ENCODE data around the gene SLN. TPM values are rescaled to one million over a fixed set of nuclear protein-coding genes. Genes with fewer than 3 reads are reported as not detected.

The SLN gene
- total RNA-seq, 1 donor from 2014 or later: not detected

- no peak for TF ChIP-seq CTCF (IDR thresholded peaks at IDR 0.05)
- no peaks in the 10 kb centered on the region for H3K4me1 Mint-ChIP-seq
- ATAC-seq (ENCODE audit: low read depth): no peak
These were observed 7.4 kb downstream of the SLN start for GRCh38 chr11:107704451-107704850.

GRCh38 chr11:107702723-107703122 is 9.1 kb downstream of the SLN start:
- Mint-ChIP-seq H3K4me1 (no peaks in the 10 kb centered on the region), H3K9me3 (no peaks in the 10 kb centered on the region), H3K36me3 (ENCODE audit: low read depth) (no peaks in the 10 kb centered on the region), H3K4me3 (no peak overlapping the region), H3K27ac (no peak overlapping the region), H3K27me3 (peaks cover 19% of the 10 kb centered on the region)
- no peak for DNase-seq
- POLR2A ChIA-PET: no interaction called here
- no peak for TF ChIP-seq CTCF (IDR thresholded peaks at IDR 0.05)
- intact Hi-C loops (cut with micrococcal nuclease): no loop called here
- ATAC-seq (ENCODE audit: low read depth): no peak
- CTCF ChIA-PET: no interaction called here

More at GRCh38 chr11:107704451-107704850, 7.4 kb downstream of the SLN start:
- POLR2A ChIA-PET: no interaction called here
- H3K9me3 Mint-ChIP-seq: no peaks in the 10 kb centered on the region
- H3K4me3 Mint-ChIP-seq: no peak overlapping the region
- H3K27me3 Mint-ChIP-seq: peaks cover 19% of the 10 kb centered on the region
- H3K27ac Mint-ChIP-seq: no peak overlapping the region
- no peak for DNase-seq
- no peaks in the 10 kb centered on the region for H3K36me3 Mint-ChIP-seq (ENCODE audit: low read depth)
- intact Hi-C loops (cut with micrococcal nuclease): no loop called here
- CTCF ChIA-PET: no interaction called here

- Mint-ChIP-seq H3K36me3 (ENCODE audit: low read depth) (no peaks in the 10 kb centered on the region), H3K27me3 (peaks cover 18% of the 10 kb centered on the region), H3K4me1 (no peaks in the 10 kb centered on the region), H3K4me3 (no peak overlapping the region), H3K9me3 (no peaks in the 10 kb centered on the region), H3K27ac (no peak overlapping the region)
- DNase-seq (no peak), ATAC-seq (ENCODE audit: low read depth) (no peak)
- intact Hi-C loops (cut with micrococcal nuclease): no loop called here
- ChIA-PET POLR2A (no interaction called here), CTCF (no interaction called here)
- TF ChIP-seq CTCF (IDR thresholded peaks at IDR 0.05): no peak
These were observed 9.7 kb downstream of the SLN start for GRCh38 chr11:107702109-107702660.

- no peak for ATAC-seq (ENCODE audit: low read depth)
- H3K36me3 Mint-ChIP-seq (ENCODE audit: low read depth): no peaks in the 10 kb centered on the region
- no peaks in the 10 kb centered on the region for H3K9me3 Mint-ChIP-seq
- no peak for TF ChIP-seq CTCF (IDR thresholded peaks at IDR 0.05)
- no peak for DNase-seq
- CTCF ChIA-PET: no interaction called here
- H3K4me1 Mint-ChIP-seq: no peaks in the 10 kb centered on the region
- intact Hi-C loops (cut with micrococcal nuclease): no loop called here
- peaks cover 23% of the 10 kb centered on the region for H3K27me3 Mint-ChIP-seq
- H3K4me3 Mint-ChIP-seq: no peak overlapping the region
- POLR2A ChIA-PET: no interaction called here
- H3K27ac Mint-ChIP-seq: no peak overlapping the region
These were observed 12.2 kb downstream of the SLN start for GRCh38 chr11:107699371-107700285.

- intact Hi-C loops (cut with micrococcal nuclease): no loop called here
- Mint-ChIP-seq H3K27me3 (peaks cover 24% of the 10 kb centered on the region), H3K36me3 (ENCODE audit: low read depth) (no peaks in the 10 kb centered on the region), H3K4me3 (no peak overlapping the region), H3K9me3 (peaks cover 2% of the 10 kb centered on the region), H3K4me1 (no peaks in the 10 kb centered on the region), H3K27ac (no peak overlapping the region)
- DNase-seq (no peak), ATAC-seq (ENCODE audit: low read depth) (no peak)
- no peak for TF ChIP-seq CTCF (IDR thresholded peaks at IDR 0.05)
- CTCF ChIA-PET: no interaction called here
- POLR2A ChIA-PET: no interaction called here
These were observed 14.6 kb downstream of the SLN start for GRCh38 chr11:107697291-107697690.

Measured in activated B cell treated with CpG ODN at 0.5 μM for 24 hours (primary cell).